SK-N-SH (cell line): ENCODE data around the gene SOX18.

Experiments used
- ELF1 ChIP-seq: IDR thresholded peaks from 2 replicates; pipeline ENCODE4 v1.4.0; 2012
- EP300 ChIP-seq, 2 experiments: IDR thresholded peaks; 2 replicates each; pipeline versions ENCODE4 v1.4.0 to v1.6.1; 2012; ENCODE audit warnings: borderline replicate concordance in 1 of 2, low read depth in 1 of 2, low read length in 1 of 2
- EZH2phosphoT487 ChIP-seq: fragments of 200-600 bp; sonication (generic); IDR thresholded peaks from 2 replicates; pipeline ENCODE4 v1.6.1; 2017; ENCODE audit warnings: low read depth, mixed run types, mild to moderate bottlenecking, antibody characterized with exemption, moderate library complexity, borderline replicate concordance
- GATA2 ChIP-seq: sonication (generic); formaldehyde crosslinking; IDR thresholded peaks from 2 replicates; pipeline ENCODE4 v1.5.0; 2020; ENCODE audit warnings: mild to moderate bottlenecking, missing genetic modification reagents
- MEF2A ChIP-seq: IDR thresholded peaks from 2 replicates; pipeline ENCODE4 v1.4.0; 2012; ENCODE audit warnings: low read depth, borderline replicate concordance
- NRF1 ChIP-seq: IDR thresholded peaks from 2 replicates; pipeline ENCODE4 v1.6.1; 2012; ENCODE audit warnings: low read depth, mild to moderate bottlenecking, low read length
- POLR2AphosphoS5 ChIP-seq: IDR thresholded peaks from 2 replicates; pipeline ENCODE4 v1.6.1; 2012; ENCODE audit warnings: low read depth, low read length
- RCOR1 ChIP-seq: fragments of 150-350 bp; IDR thresholded peaks from 2 replicates; pipeline ENCODE4 v1.6.1; 2017; ENCODE audit warnings: antibody characterized with exemption, low read length
- RFX5 ChIP-seq: IDR thresholded peaks from 2 replicates; pipeline ENCODE4 v1.6.1; 2012; ENCODE audit warnings: mild to moderate bottlenecking, improper control_type of control experiment, low read length
- SMC3 ChIP-seq: IDR thresholded peaks from 2 replicates; pipeline ENCODE4 v1.6.1; 2012; ENCODE audit warnings: low read depth, low read length, improper control_type of control experiment
- TCF12 ChIP-seq: IDR thresholded peaks from 2 replicates; pipeline ENCODE4 v1.4.0; 2012
- ZBTB33 ChIP-seq: IDR thresholded peaks from 2 replicates; pipeline ENCODE4 v1.4.0; 2012; ENCODE audit warnings: low read depth, borderline replicate concordance
- TF ChIP-seq, protein P1 (sequence below): fragments of 200-600 bp; sonication (generic); IDR thresholded peaks from 2 replicates; pipeline ENCODE4 v1.6.1; 2017; ENCODE audit warnings: antibody characterized with exemption, mild to moderate bottlenecking, moderate library complexity
- TF ChIP-seq, protein P2 (sequence below): fragments of 150-350 bp; IDR thresholded peaks from 2 replicates; pipeline ENCODE4 v1.6.1; 2016; ENCODE audit warnings: mild to moderate bottlenecking, low read depth, low read length

GRCh38 chr20:64055396-64055892 lies 6.0 kb upstream of the SOX18 start:
- no peak for TF ChIP-seq SMC3
- TF ChIP-seq MEF2A = no peak
- TF ChIP-seq POLR2AphosphoS5 = no peak
- TF ChIP-seq, protein P1, sequence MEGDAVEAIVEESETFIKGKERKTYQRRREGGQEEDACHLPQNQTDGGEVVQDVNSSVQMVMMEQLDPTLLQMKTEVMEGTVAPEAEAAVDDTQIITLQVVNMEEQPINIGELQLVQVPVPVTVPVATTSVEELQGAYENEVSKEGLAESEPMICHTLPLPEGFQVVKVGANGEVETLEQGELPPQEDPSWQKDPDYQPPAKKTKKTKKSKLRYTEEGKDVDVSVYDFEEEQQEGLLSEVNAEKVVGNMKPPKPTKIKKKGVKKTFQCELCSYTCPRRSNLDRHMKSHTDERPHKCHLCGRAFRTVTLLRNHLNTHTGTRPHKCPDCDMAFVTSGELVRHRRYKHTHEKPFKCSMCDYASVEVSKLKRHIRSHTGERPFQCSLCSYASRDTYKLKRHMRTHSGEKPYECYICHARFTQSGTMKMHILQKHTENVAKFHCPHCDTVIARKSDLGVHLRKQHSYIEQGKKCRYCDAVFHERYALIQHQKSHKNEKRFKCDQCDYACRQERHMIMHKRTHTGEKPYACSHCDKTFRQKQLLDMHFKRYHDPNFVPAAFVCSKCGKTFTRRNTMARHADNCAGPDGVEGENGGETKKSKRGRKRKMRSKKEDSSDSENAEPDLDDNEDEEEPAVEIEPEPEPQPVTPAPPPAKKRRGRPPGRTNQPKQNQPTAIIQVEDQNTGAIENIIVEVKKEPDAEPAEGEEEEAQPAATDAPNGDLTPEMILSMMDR = no peak
- no peak for TF ChIP-seq TCF12
- TF ChIP-seq ZBTB33 = no peak
- no peak for TF ChIP-seq GATA2 (CRISPR knock-in tag)
- no peak for TF ChIP-seq ELF1
- no peak for TF ChIP-seq RFX5
- TF ChIP-seq NRF1 = no peak
- TF ChIP-seq RCOR1 = no peak
- TF ChIP-seq, protein P2, sequence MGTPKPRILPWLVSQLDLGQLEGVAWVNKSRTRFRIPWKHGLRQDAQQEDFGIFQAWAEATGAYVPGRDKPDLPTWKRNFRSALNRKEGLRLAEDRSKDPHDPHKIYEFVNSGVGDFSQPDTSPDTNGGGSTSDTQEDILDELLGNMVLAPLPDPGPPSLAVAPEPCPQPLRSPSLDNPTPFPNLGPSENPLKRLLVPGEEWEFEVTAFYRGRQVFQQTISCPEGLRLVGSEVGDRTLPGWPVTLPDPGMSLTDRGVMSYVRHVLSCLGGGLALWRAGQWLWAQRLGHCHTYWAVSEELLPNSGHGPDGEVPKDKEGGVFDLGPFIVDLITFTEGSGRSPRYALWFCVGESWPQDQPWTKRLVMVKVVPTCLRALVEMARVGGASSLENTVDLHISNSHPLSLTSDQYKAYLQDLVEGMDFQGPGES = no peak
- no peak for TF ChIP-seq EP300 (IDR thresholded peaks at IDR 0.05; ENCODE audit: borderline replicate concordance in 1 of 2, low read depth in 1 of 2, low read length in 1 of 2)
- TF ChIP-seq EZH2phosphoT487 = no peak
